CD14-positive monocyte (primary cell): Measurements from ENCODE around the gene COL25A1. TPM values are rescaled to one million over a fixed set of nuclear protein-coding genes. Genes with fewer than 3 reads are reported as not detected.
"Not testable (repeated sequence)": the region's sequence is repeated elsewhere in the genome, so short reads cannot be mapped to it uniquely, and the experiment has no call there.

Experiments used
- DNase-seq, 3 donors: peaks; one replicate each; pipeline ENCODE4 v3.0.0-alpha.2; 2011 to 2022
- H2AFZ ChIP-seq: 2 replicates; pipeline ENCODE4 v1.6.0; 2012; ENCODE audit warnings: mild to moderate bottlenecking, low read depth, low read length, inconsistent platforms; ENCODE audit not compliant: insufficient read depth, poor library complexity, severe bottlenecking
- H3K27ac ChIP-seq, 2 donors: 1 replicate in 1 of 2; 2 replicates in 1 of 2; pipeline ENCODE4 v1.5.1; 2012 to 2013; ENCODE audit warnings: low read length in 2 of 2, control low read depth in 1 of 2, inconsistent platforms in 1 of 2, low read depth in 1 of 2, mild to moderate bottlenecking in 1 of 2
- H3K27me3 ChIP-seq, 2 donors: one replicate each; pipeline versions ENCODE4 v1.6.0 to v1.6.1; 2011 to 2013; ENCODE audit warnings: low read length in 2 of 2; ENCODE audit not compliant: control insufficient read depth in 2 of 2, insufficient read depth in 2 of 2
- H3K36me3 ChIP-seq, 2 donors: replicated peaks in 1 of 2; 1 replicate in 1 of 2; 2 replicates in 1 of 2; pipeline versions ENCODE4 v1.5.1 to v1.6.1; 2012 to 2013; ENCODE audit warnings: low read length in 2 of 2, control low read depth in 1 of 2, inconsistent platforms in 1 of 2, mild to moderate bottlenecking in 1 of 2; ENCODE audit not compliant: insufficient read depth in 2 of 2, control insufficient read depth in 1 of 2
- H3K4me1 ChIP-seq, 2 donors: 1 replicate in 1 of 2; 2 replicates in 1 of 2; pipeline versions ENCODE4 v1.5.1 to v1.6.1; 2012 to 2013; ENCODE audit warnings: low read length in 2 of 2, control low read depth in 1 of 2, inconsistent platforms in 1 of 2, mild to moderate bottlenecking in 1 of 2, moderate library complexity in 1 of 2; ENCODE audit not compliant: insufficient read depth in 2 of 2, control insufficient read depth in 1 of 2
- H3K4me2 ChIP-seq: replicated peaks from 2 replicates; pipeline ENCODE3; 2012; ENCODE audit warnings: low read length, moderate library complexity, mild to moderate bottlenecking; ENCODE audit not compliant: poor library complexity, severe bottlenecking; ENCODE audit errors: extremely low read depth
- H3K4me3 ChIP-seq, 3 experiments: fragments of 200-600 bp in 1 of 3; sonication (generic) in 1 of 3; replicated peaks in 1 of 3; 1 replicate in 2 of 3; 2 replicates in 1 of 3; pipeline ENCODE4 v1.5.1; 2011 to 2013; ENCODE audit warnings: low read length in 3 of 3, mild to moderate bottlenecking in 3 of 3, control low read depth in 2 of 3, low read depth in 2 of 3, inconsistent platforms in 1 of 3, moderate library complexity in 1 of 3
- H3K79me2 ChIP-seq: 2 replicates; pipeline ENCODE4 v1.6.0; 2012; ENCODE audit warnings: mild to moderate bottlenecking, control low read depth, inconsistent platforms, low read length, moderate library complexity; ENCODE audit not compliant: insufficient read depth
- H3K9ac ChIP-seq: 2 replicates; pipeline ENCODE4 v1.6.0; 2017; ENCODE audit warnings: low read length, mild to moderate bottlenecking; ENCODE audit not compliant: insufficient read depth, poor library complexity, severe bottlenecking
- H3K9me3 ChIP-seq, 2 donors: replicated peaks in 1 of 2; 1 replicate in 1 of 2; 2 replicates in 1 of 2; pipeline versions ENCODE4 v1.5.1 to v1.6.1; 2012 to 2013; ENCODE audit warnings: low read length in 2 of 2, control low read depth in 1 of 2; ENCODE audit not compliant: control insufficient read depth in 1 of 2, insufficient read depth in 1 of 2
- H4K20me1 ChIP-seq: 2 replicates; pipeline ENCODE4 v1.6.0; 2012; ENCODE audit warnings: mild to moderate bottlenecking, low read length, control low read depth, moderate library complexity; ENCODE audit not compliant: insufficient read depth
- H3K27ac Mint-ChIP-seq, 7 donors: one replicate each; pipeline ENCODE4 v1.8.0; 2020; ENCODE audit warnings: mild to moderate bottlenecking in 7 of 7, mixed read lengths in 7 of 7, moderate library complexity in 6 of 7, inconsistent platforms in 2 of 7
- H3K27me3 Mint-ChIP-seq, 3 donors: one replicate each; pipeline ENCODE4 v1.8.0; 2021 to 2022; ENCODE audit warnings: low read depth in 3 of 3, mild to moderate bottlenecking in 3 of 3, mixed read lengths in 3 of 3, moderate library complexity in 3 of 3, inconsistent platforms in 1 of 3
- H3K36me3 Mint-ChIP-seq, 2 donors: one replicate each; pipeline ENCODE4 v1.8.0; 2020; ENCODE audit warnings: mixed read lengths in 2 of 2, inconsistent platforms in 1 of 2, mild to moderate bottlenecking in 1 of 2
- H3K4me1 Mint-ChIP-seq: one replicate; pipeline ENCODE4 v1.8.0; 2020; ENCODE audit warnings: mild to moderate bottlenecking, mixed read lengths
- H3K4me3 Mint-ChIP-seq, 2 donors: one replicate each; pipeline ENCODE4 v1.8.0; 2020; ENCODE audit warnings: mild to moderate bottlenecking in 2 of 2, mixed read lengths in 2 of 2, moderate library complexity in 1 of 2
- H3K9me3 Mint-ChIP-seq, 7 donors: one replicate each; pipeline ENCODE4 v1.8.0; 2020 to 2022; ENCODE audit warnings: mixed read lengths in 7 of 7, mild to moderate bottlenecking in 6 of 7, moderate library complexity in 6 of 7, inconsistent platforms in 2 of 7
- WGBS: methylation state at CpG from one replicate; pipeline ENCODE4 v1.1.5; 2013; ENCODE audit warnings: missing lambda C conversion rate; ENCODE audit not compliant: insufficient coverage; 5-methylcytosine and 5-hydroxymethylcytosine counted together
- intact Hi-C, 2 donors: fragments of 100-400 bp; cut with micrococcal nuclease; formaldehyde crosslinking; loops; one replicate each; pipeline versions ENCODE4 v1.15.0 to v1.15.1; 2023
- polyA plus RNA-seq, 3 donors: library from polyadenylated mRNA; depleted of rRNA in 1 of 3; unstranded in 2 of 3; stranded (reverse) in 1 of 3; fragments of 300-500 nt in 2 of 3; fragments of >200 nt in 1 of 3; fragmentation: Illumina TruSeq in 2 of 3; gene quantifications; 1 replicate in 2 of 3; 2 replicates in 1 of 3; pipeline ENCODE4 v1.2.3, GENCODE V29; 2012 to 2021
- TF ChIP-seq, protein P1 (sequence below): fragments of 200-600 bp; IDR thresholded peaks from one replicate; pipeline ENCODE4 v1.8.0; 2022; ENCODE audit warnings: antibody characterized with exemption, mild to moderate bottlenecking

COL25A1 gene
- polyA plus RNA-seq, 3 donors: not detected

GRCh38 chr4:109077505-109077904 is 225.0 kb downstream of the COL25A1 start:
- H4K20me1 ChIP-seq: no peaks in the 10 kb centered on the region
- no peaks in the 10 kb centered on the region for H3K9me3 Mint-ChIP-seq
- H3K4me3 Mint-ChIP-seq: no peak overlapping the region
- WGBS: 100% methylated on average over 1 of the region's 3 CpGs
- no peaks in the 10 kb centered on the region for H3K9me3 ChIP-seq
- TF ChIP-seq, protein P1, sequence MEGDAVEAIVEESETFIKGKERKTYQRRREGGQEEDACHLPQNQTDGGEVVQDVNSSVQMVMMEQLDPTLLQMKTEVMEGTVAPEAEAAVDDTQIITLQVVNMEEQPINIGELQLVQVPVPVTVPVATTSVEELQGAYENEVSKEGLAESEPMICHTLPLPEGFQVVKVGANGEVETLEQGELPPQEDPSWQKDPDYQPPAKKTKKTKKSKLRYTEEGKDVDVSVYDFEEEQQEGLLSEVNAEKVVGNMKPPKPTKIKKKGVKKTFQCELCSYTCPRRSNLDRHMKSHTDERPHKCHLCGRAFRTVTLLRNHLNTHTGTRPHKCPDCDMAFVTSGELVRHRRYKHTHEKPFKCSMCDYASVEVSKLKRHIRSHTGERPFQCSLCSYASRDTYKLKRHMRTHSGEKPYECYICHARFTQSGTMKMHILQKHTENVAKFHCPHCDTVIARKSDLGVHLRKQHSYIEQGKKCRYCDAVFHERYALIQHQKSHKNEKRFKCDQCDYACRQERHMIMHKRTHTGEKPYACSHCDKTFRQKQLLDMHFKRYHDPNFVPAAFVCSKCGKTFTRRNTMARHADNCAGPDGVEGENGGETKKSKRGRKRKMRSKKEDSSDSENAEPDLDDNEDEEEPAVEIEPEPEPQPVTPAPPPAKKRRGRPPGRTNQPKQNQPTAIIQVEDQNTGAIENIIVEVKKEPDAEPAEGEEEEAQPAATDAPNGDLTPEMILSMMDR: no peak
- no peak overlapping the region for H3K4me3 ChIP-seq
- no peaks in the 10 kb centered on the region for H3K27me3 ChIP-seq
- H3K36me3 Mint-ChIP-seq: no peaks in the 10 kb centered on the region
- H3K27ac Mint-ChIP-seq: no peak overlapping the region
- no peak overlapping the region for H3K9ac ChIP-seq
- H3K79me2 ChIP-seq: no peaks in the 10 kb centered on the region
- H3K27me3 Mint-ChIP-seq: peaks cover 0 to 1% (median 0%) of the 10 kb centered on the region in 3 donors
- H3K4me2 ChIP-seq: no peak overlapping the region
- DNase-seq: no peak
- H3K4me1 ChIP-seq: peaks cover 5 to 6% of the 10 kb centered on the region in 2 donors
- H3K4me1 Mint-ChIP-seq: peaks cover 11% of the 10 kb centered on the region
- no peaks in the 10 kb centered on the region for H3K36me3 ChIP-seq
- no peak overlapping the region for H3K27ac ChIP-seq
- intact Hi-C loops: no loop called here
- H2AFZ ChIP-seq: no peak overlapping the region

DNA sequence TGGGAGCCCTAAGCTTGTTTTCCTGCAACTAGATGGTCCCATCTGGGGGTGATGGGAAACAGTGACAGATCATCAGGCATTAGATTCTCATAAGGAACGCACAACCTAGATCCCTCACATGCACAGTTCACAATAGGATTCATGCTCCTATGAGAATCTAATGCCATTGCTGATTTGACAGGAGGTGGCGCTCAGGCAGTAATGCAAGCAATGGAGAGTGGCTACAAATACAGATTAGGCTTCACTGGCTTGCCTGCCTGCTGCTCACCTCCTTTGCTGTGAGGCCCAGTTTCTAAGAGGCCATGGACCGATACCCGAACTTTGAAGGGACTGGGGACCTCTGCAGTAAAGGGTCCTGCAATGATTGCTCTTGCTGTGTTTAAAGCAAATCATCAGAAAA is 225.7 kb downstream of the COL25A1 start:
- H3K4me1 ChIP-seq: peaks cover 8 to 11% of the 10 kb centered on the region in 2 donors
- H3K9me3 ChIP-seq, H3K36me3 Mint-ChIP-seq, H3K27ac Mint-ChIP-seq, H3K27me3 ChIP-seq, H2AFZ ChIP-seq, H3K79me2 ChIP-seq, H3K9me3 Mint-ChIP-seq, intact Hi-C loops, H3K27me3 Mint-ChIP-seq, H3K36me3 ChIP-seq, H3K4me3 ChIP-seq, H3K4me3 Mint-ChIP-seq, H4K20me1 ChIP-seq, H3K4me2 ChIP-seq, DNase-seq, H3K9ac ChIP-seq, H3K27ac ChIP-seq: not testable (repeated sequence)
- H3K4me1 Mint-ChIP-seq: peaks cover 18% of the 10 kb centered on the region
- 100% methylated on average over 1 of the region's 4 CpGs for WGBS
